RWPE2 (cell line): ENCODE measurements around the gene PDE12.
"Not testable (repeated sequence)": the region's sequence is repeated elsewhere in the genome, so short reads cannot be mapped to it uniquely, and the experiment has no call there.

Source experiments
- ATAC-seq: fragments of 200-7000 bp; cut with Tn5 transposase; 3 replicates; pipeline ENCODE4 v1.9.1; 2021; ENCODE audit warnings: low read depth
- DNase-seq: peaks from one replicate; pipeline ENCODE4 v3.0.0-alpha.2; 2020; ENCODE audit warnings: low spot score
- H3K27ac ChIP-seq: fragments of 450-650 bp; 2 replicates; pipeline ENCODE4 v1.5.1; 2017; ENCODE audit warnings: mild to moderate bottlenecking; ENCODE audit not compliant: poor library complexity, severe bottlenecking
- H3K27me3 ChIP-seq: fragments of 250-450 bp; sonication (Bioruptor Pico); 2 replicates; pipeline ENCODE4 v1.5.1; 2021; ENCODE audit warnings: mild to moderate bottlenecking, moderate library complexity; ENCODE audit not compliant: insufficient read depth, poor library complexity, severe bottlenecking
- H3K36me3 ChIP-seq: fragments of 250-450 bp; sonication (Bioruptor Pico); 2 replicates; pipeline ENCODE4 v1.5.1; 2020; ENCODE audit warnings: low read depth, mild to moderate bottlenecking, moderate library complexity
- H3K4me1 ChIP-seq: fragments of 250-450 bp; sonication (Bioruptor Pico); 2 replicates; pipeline ENCODE4 v1.5.1; 2021; ENCODE audit warnings: mild to moderate bottlenecking, moderate library complexity; ENCODE audit not compliant: insufficient read depth, poor library complexity, severe bottlenecking
- H3K4me3 ChIP-seq: fragments of 250-450 bp; sonication (Bioruptor Pico); 2 replicates; pipeline ENCODE4 v1.5.1; 2021; ENCODE audit warnings: mild to moderate bottlenecking, moderate library complexity; ENCODE audit not compliant: severe bottlenecking
- H3K9me3 ChIP-seq: fragments of 250-450 bp; sonication (Bioruptor Pico); 2 replicates; pipeline ENCODE4 v1.5.1; 2021; ENCODE audit warnings: mild to moderate bottlenecking, moderate library complexity; ENCODE audit not compliant: severe bottlenecking
- TF ChIP-seq, protein P1 (sequence below): fragments of 450-650 bp; IDR thresholded peaks from one replicate; pipeline ENCODE4 v1.5.1; 2017; ENCODE audit warnings: mild to moderate bottlenecking, moderate library complexity; ENCODE audit not compliant: poor library complexity, severe bottlenecking

The PDE12 gene

GRCh38 chr3:57604971-57605370 is 48.9 kb downstream of the PDE12 start:
- H3K9me3 ChIP-seq, result peaks cover 3% of the 10 kb centered on the region
- no peak overlapping the region for H3K4me3 ChIP-seq
- ATAC-seq (no peak), DNase-seq (no peak)
- no peaks in the 10 kb centered on the region; the same call in 1 of the 2 replicates for H3K36me3 ChIP-seq
- H3K27ac ChIP-seq, result no peak overlapping the region
- H3K27me3 ChIP-seq, result no peaks in the 10 kb centered on the region
- no peaks in the 10 kb centered on the region for H3K4me1 ChIP-seq
- TF ChIP-seq, protein P1, sequence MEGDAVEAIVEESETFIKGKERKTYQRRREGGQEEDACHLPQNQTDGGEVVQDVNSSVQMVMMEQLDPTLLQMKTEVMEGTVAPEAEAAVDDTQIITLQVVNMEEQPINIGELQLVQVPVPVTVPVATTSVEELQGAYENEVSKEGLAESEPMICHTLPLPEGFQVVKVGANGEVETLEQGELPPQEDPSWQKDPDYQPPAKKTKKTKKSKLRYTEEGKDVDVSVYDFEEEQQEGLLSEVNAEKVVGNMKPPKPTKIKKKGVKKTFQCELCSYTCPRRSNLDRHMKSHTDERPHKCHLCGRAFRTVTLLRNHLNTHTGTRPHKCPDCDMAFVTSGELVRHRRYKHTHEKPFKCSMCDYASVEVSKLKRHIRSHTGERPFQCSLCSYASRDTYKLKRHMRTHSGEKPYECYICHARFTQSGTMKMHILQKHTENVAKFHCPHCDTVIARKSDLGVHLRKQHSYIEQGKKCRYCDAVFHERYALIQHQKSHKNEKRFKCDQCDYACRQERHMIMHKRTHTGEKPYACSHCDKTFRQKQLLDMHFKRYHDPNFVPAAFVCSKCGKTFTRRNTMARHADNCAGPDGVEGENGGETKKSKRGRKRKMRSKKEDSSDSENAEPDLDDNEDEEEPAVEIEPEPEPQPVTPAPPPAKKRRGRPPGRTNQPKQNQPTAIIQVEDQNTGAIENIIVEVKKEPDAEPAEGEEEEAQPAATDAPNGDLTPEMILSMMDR, result no peak

DNA sequence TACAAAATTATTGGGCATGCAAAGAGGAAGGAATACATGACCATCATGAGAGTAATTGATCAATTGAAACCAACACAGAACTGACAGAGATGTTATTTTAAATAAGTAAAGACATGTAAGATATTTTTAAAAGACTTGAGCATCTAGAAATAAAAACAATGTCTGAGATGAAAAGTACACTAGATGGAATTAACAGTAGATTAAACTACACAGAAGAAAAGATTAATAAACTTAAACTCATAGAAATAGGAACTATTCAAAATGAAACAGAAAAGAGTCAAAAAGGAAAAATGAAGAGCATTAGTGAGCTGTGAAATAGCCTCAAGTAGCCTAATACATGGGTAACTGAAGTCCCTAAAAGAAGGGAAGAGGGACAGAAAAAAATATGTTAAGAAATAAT is 49.6 kb downstream of the PDE12 start:
- H3K4me1 ChIP-seq, result no peaks in the 10 kb centered on the region
- peaks cover 3% of the 10 kb centered on the region for H3K9me3 ChIP-seq
- H3K4me3 ChIP-seq, result no peak overlapping the region
- H3K27ac ChIP-seq, result no peak overlapping the region
- no peaks in the 10 kb centered on the region; the same call in 1 of the 2 replicates for H3K36me3 ChIP-seq
- TF ChIP-seq, protein P1, result no peak
- DNase-seq (no peak), ATAC-seq (no peak)
- H3K27me3 ChIP-seq, result no peaks in the 10 kb centered on the region

DNA sequence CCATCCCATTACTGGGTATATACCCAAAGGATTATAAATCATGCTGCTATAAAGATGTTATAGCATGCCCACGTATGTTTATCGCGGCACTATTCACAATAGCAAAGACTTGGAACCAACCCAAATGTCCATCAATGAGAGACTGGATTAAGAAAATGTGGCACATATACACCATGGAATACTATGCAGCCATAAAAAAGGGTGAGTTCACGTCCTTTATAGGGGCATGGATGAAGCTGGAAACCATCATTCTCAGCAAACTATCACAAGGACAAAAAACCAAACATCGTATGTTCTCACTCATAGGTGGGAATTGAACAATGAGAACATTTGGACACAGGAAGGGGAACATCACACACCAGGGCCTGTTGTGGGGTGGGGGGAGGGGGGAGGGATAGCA is 55.8 kb downstream of the PDE12 start:
- H3K27me3 ChIP-seq, H3K4me3 ChIP-seq, DNase-seq, H3K27ac ChIP-seq, H3K36me3 ChIP-seq, ATAC-seq, H3K9me3 ChIP-seq, H3K4me1 ChIP-seq: not testable (repeated sequence)

- no peaks in the 10 kb centered on the region for H3K4me1 ChIP-seq
- no peak for ATAC-seq
- no peak overlapping the region for H3K27ac ChIP-seq
- H3K4me3 ChIP-seq, result no peak overlapping the region
- TF ChIP-seq, protein P1, result no peak
- H3K9me3 ChIP-seq, result no peaks in the 10 kb centered on the region
- DNase-seq, result no peak
- no peaks in the 10 kb centered on the region for H3K27me3 ChIP-seq
- peaks cover 3% of the 10 kb centered on the region; the same call in 1 of the 2 replicates for H3K36me3 ChIP-seq
These were observed 60.2 kb downstream of the PDE12 start for GRCh38 chr3:57616233-57616632.
